Measurements from ENCODE around the gene ARHGEF4.

DNA sequence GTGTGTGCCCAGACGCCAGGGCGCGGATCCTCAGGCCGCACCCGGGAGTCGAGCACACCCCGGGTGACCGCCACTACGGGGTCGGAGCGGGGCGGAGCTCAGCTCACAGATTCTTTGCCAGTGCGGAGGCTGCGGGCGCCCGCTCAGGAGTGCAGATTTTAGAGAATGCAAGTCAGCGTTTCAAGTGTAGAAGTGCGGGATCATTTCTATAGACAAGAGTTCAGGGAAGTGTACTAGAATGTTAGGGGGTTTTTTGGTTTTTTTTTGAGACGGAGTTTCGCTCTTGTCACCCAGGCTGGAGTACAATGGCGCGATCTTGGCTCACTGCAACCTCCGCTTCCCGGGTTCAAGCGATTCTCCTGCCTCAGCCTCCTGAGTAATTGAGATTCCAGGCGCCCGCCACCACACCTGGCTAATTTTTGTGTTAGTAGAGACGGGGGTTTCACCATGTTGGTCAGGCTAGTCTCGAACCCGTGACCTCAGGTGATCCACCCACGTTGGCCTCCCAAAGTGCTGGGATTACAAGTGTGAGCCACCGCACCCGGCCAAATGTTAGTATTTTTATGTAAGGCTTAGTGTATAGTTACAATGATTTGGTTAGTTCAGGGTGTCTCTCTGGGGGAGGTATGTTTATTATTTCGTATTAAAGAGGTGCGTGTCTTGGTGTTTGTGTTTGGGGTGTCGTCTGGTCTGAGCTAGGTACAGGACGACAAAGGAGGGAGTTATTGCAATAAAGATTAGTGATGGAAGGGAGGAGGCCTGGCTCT lies 257.2 kb downstream of the ARHGEF4 start:
- TF ChIP-seq EZH2 (IDR thresholded peaks at IDR 0.05) (no peak), POLR2AphosphoS5 (IDR thresholded peaks at IDR 0.05; ENCODE audit: borderline replicate concordance, low read depth, low read length) (no peak)

All from SK-N-MC (cell line).